Fibroblast of skin of scalp (primary cell): ENCODE data around the gene SYNGAP1.

Experiments used
- DNase-seq: peaks from one replicate; pipeline ENCODE4 v3.0.0-alpha.2; 2013

Gene SYNGAP1

DNA sequence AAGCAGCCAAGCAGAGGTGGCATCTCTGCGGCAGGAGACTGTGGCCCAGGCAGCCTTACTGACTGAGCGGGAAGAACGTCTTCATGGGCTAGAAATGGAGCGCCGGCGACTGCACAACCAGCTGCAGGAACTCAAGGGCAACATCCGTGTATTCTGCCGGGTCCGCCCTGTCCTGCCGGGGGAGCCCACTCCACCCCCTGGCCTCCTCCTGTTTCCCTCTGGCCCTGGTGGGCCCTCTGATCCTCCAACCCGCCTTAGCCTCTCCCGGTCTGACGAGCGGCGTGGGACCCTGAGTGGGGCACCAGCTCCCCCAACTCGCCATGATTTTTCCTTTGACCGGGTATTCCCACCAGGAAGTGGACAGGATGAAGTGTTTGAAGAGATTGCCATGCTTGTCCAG is 15.0 kb upstream of the SYNGAP1 start:
- no peak for DNase-seq

DNA sequence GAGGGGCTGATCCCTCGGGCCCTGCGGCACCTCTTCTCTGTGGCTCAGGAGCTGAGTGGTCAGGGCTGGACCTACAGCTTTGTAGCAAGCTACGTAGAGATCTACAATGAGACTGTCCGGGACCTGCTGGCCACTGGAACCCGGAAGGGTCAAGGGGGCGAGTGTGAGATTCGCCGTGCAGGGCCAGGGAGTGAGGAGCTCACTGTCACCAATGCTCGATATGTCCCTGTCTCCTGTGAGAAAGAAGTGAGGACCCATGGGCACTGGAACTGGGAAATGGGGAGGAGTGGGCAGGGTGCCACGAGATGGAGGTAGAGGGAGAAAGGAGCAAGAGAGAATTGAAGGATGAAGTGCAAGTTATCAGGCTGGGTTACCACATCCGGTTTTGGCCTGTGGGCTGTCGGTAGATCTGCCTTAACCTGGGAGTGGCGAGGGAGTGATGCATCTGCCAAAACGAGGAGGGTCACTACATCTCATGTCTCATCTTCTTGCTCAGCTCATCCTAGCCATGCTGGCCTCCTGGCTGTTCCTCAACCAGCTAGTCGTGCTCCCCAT is 14.4 kb upstream of the SYNGAP1 start:
- DNase-seq = no peak

GRCh38 chr6:33406126-33406525 is 13.7 kb upstream of the SYNGAP1 start:
- no peak for DNase-seq

GRCh38 chr6:33407132-33407718 is 12.6 kb upstream of the SYNGAP1 start:
- DNase-seq = peak; percentile 45

DNA sequence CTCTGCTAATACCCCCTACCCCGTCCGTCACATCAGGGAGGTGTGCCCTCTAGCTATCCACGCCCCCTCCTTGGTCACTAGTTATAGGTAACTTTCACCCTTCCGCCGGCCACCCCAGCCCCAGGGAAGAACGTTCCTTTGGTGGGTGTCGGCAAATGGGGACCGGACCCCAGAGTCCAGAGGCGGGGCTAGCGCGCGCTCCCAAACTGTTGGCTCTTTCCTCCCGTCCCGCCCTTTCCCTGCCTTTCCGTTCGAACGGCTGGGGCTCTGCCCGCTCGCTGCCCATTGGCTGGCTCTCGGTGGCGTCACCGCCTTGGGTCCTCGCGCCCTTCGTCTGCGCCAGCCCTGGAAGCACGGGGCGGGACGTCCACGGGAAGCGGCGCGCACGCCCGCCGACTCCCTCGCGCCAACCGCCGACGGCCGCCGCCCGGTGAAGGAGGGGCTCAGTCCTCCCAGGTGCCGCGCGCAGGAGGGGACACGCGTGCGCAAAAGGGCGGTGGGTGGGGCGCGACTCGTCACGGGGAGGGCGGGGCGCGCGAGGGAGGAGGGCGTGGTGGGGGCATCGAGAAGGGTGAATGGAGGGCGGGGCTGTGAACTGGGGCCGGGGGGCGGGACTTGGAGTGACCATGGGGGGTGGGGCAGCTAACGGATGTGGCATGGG is 9.7 kb upstream of the SYNGAP1 start:
- DNase-seq = peak; percentile 99

GRCh38 chr6:33410711-33411631 is 8.9 kb upstream of the SYNGAP1 start, which contains the start of gene PHF1:
Gene PHF1, plus strand, starts transcription at chr6:33411014. Its CDS starts 1,250 bp downstream, at chr6:33412264.
- peak; percentile 87 for DNase-seq

- DNase-seq = no peak
These were observed 8.2 kb upstream of the SYNGAP1 start for GRCh38 chr6:33411632-33412005.

DNA sequence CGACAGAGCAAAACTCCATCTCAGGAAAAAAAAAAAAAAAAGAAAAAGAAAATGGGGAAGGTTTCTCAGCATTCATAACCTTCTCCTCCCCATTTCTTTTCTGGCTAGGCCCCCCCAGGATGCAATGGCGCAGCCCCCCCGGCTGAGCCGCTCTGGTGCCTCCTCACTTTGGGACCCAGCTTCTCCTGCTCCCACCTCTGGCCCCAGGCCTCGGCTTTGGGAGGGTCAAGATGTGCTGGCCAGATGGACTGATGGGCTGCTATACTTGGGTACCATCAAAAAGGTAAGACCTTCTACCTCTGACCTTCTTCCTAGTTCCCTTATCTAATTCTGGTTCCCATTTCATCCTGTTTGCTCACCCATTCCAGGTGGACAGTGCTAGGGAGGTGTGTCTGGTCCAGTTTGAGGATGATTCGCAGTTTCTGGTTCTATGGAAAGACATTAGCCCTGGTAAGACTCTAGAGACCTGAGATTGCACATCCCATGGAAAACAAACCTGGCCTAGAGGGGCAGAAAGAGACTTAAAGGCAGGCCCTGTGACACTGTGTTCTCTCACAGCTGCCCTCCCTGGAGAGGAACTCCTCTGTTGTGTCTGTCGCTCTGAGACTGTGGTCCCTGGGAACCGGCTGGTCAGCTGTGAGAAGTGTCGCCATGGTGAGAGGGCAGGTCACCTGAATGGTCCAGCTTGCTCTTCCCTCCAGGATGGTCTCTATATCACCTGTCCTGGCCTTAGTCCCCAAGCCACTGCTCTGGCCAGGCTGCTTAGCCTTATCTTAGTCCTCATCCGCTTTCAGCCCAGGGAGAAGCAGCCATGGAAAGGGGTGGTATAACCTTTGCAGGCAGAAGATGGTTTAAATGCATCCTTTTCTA is 7.5 kb upstream of the SYNGAP1 start:
- DNase-seq = no peak

DNA sequence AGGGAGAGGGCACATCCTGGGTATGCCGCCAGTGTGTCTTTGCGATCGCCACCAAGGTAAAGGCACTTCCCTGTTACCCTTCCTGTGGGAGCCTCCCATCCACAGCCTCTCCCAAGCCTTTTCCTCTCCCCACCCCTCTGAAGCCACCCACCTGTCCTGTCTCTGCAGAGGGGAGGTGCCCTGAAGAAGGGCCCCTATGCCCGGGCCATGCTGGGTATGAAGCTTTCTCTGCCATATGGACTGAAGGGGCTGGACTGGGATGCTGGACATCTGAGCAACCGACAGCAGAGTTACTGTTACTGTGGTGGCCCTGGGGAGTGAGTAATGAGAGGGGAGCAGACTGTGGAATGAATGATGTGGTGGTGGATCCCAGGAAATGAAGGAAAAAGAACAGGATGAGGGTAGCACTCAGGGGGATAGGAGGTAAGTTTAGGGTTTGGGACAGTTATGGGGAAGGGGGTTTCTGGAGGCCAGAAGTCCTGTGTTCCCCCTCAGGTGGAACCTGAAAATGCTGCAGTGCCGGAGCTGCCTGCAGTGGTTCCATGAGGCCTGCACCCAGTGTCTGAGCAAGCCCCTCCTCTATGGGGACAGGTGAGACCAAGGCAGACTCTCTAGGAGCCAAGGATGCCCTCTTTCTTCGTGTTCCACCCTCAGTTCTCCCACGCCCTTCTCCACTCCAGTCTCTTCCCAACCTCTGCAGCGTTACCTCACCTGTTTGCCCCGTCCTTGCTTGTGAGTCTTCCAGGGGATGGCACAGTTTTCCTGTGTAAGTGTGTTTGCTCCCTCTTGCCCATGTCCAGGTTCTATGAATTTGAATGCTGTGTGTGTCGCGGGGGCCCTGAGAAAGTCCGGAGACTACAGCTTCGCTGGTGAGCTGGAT is 6.4 kb upstream of the SYNGAP1 start:
- DNase-seq = no peak

GRCh38 chr6:33414592-33415271 is 5.1 kb upstream of the SYNGAP1 start:
- DNase-seq = peak; percentile 27

DNA sequence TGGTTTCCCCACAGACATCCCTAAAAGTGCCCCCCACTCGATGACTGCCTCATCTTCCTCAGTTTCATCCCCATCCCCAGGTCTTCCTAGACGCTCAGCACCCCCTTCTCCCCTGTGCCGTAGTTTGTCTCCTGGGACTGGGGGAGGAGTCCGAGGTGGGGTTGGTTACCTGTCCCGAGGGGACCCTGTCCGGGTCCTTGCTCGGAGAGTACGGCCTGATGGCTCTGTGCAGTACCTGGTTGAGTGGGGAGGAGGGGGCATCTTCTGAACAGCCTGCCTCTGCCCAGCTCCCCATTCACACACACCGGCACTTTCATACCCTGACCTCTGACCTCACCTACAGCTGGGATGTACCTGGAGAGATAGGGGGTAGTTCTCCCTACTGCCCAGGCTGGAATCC is 4.0 kb upstream of the SYNGAP1 start:
- DNase-seq = no peak

DNA sequence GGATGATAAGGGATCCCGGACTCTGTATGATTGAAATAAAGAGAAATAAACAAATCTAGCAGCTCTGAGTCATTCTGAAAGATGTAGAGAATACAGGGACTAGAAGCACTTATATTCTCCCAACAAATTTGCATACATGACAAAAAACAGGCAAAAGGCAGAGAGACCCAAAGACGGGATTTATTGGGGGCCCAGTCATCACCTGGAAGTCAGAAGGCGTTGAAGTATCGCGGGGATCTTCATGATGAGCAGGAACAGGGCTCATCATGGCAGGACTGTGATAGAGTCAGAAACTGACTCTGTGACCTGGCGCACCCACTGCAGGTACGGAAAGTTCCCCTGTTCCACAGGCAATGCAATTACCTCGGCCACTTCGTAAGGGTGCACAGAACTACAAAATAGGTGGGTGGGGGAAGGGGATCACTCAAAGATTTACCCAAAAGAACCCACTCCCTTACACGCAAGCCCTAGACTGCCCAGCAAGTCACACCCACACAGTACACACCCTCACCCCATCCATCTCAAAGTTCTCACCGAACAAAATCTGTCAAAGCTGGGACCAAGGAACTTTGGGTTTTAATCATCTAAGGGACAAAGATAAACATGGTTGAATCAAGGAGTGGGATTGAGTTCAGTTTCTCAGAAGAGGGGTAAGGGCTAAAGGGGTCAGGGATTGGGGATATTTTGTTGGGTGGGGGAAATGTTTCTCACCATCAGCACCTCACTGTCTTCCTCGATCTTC is 3.3 kb upstream of the SYNGAP1 start:
- no peak for DNase-seq

GRCh38 chr6:33417128-33417902 is 2.5 kb upstream of the SYNGAP1 start:
- peak; percentile 83 for DNase-seq

GRCh38 chr6:33417903-33418689 is 1.8 kb upstream of the SYNGAP1 start, which contains the start of gene CUTA:
Gene CUTA, minus strand, starts transcription at chr6:33418107. Its CDS starts 107 bp downstream, at chr6:33418000.
- DNase-seq = peak; percentile 100

GRCh38 chr6:33418690-33419291 is 1.1 kb upstream of the SYNGAP1 start:
- peak; percentile 18 for DNase-seq

DNA sequence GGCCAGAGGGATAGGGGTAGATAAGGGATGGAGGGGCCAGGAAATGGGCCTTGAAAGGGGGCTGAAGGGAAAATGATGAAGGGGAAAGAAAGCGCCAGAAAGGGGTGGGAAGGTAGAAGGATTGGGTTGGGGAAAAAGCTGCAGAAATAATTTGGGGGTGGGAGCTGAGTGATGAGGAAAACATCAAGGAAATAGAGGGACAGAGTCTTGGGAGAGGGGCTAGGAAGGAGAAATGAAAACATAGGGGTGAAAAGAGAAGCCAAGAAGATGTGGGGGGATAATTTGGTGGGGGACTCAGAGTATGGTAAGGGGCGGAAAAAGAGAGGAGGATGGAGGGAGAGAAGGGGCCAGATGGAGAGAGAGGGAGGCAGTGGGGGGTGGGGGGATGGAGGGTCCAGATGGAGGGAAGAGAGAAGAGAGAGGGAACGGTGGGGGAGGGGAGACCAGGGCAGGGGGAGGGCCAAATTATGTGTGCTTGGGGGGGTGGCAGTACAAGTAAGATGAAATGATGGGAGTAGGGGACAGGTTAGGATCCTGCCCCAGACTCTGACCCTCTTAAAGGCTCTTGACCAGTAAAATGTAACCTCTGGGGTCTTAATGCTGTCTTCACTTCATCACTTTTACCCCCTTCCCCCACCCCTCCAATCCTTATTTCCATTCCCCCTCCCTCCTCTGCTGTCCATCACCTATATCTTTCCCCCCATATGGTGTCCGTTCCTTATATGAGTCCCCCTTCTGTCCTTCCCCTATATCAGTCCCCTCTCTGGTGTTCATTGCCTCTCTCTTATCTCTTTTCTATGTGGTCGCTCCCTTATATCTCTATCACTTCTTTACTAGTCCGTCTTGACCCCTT is 852 bp downstream of the SYNGAP1 start:
- peak; percentile 37 for DNase-seq

DNA sequence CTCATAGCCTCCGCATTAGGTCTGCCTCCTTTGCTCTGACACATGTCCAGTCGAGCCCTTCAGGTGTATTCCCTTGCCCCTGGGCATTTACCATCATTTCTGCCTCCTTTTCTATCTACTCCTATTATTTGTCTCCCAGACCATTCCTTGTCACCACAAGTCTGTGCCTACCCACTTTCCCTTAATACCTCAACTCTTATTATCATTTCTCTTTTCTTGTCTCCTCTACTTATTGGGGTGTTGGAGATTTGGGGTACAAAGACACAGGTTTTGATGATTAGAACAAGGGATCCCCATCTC is 1.4 kb downstream of the SYNGAP1 start:
- DNase-seq = no peak
